Measurements from ENCODE around the gene MBNL1.
"Not testable (repeated sequence)": the region's sequence is repeated elsewhere in the genome, so short reads cannot be mapped to it uniquely, and the experiment has no call there.

Gene MBNL1

DNA sequence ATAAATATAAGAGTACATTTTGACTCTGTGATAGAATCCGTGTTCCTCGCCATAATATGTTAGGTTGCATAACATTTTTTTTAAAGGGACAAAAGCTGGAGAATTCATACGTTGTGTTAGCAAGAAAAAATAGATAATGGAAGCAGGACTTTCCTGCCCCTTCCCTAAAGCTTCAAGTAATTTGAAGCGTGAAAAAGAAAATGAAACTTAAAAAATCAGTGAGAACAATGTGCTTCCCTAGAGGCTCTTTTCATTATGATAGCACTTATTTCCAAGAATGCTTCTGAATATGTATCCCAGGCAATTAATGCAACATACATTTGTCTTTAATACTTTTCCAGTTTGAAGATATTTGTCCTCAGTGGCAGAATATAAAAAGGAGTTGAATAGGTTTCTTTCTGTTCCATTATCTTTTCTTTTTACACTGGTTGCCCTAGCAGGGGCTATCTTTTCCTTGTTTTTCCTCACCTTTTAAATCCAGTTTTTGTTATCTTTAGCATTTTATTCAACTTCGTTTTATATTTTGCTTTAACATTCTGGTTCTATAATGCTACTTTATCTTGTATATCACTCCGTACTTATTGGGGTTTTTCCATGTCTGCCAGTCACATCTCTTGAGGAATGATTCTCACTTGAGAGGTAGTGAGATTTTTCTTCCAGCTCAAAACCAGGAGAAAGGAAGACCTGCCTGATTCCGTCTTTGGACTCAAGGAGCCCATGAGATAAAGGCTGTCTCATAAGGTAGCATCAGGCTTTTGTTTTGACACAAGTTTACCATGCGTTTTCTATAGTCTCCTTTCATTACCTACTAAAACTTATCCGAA lies 113.8 kb downstream of the MBNL1 start:
- DNase-seq: no peak

GRCh38 chr3:152383136-152383606 lies 114.4 kb downstream of the MBNL1 start:
- DNase-seq: no peak

DNA sequence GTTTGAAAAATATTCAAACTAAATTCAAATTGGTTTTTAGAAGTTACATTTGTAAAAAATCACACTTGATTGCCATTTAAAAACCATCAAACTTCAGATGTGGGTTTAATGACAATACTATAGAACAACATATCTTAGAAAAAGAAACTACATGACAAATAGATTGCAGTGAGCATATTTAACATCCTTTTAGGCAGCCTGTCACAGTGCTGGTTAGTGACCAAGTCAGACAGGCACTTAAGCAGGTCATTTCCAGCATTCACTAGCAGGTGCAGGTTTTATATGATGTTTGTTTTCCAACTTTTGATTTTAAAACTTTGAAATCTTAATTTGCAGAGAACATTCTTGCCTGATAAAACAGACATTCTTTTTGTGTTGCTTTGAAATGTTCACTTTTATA lies 115.7 kb downstream of the MBNL1 start:
- no peak for DNase-seq

DNA sequence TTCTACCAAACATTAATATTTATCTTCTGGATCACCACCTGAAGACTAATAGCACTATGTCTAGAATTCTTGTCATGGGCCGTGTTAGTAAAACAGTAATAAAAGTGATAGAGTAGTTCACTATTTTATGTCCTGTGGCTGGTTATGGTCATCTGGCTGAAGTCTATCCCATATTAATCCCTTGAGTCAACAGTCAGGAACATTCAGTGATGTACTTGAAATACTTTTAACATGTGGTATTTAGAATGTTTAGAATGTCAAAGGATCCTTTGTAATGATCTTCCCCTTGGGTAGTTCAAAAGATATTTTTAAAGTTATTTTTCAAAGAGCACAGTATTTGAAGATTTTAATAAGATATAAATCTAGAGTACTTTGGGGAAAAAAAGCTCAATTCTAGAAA lies 117.0 kb downstream of the MBNL1 start:
- DNase-seq: no peak

- no peak for DNase-seq
These were observed 117.5 kb downstream of the MBNL1 start for GRCh38 chr3:152386208-152386607.

- no peak for DNase-seq
These were observed 119.9 kb downstream of the MBNL1 start for GRCh38 chr3:152388631-152389030.

- no peak for DNase-seq
These were observed 120.7 kb downstream of the MBNL1 start for GRCh38 chr3:152389316-152389934.

- DNase-seq: no peak
These were observed 121.9 kb downstream of the MBNL1 start for GRCh38 chr3:152390647-152391046.

DNA sequence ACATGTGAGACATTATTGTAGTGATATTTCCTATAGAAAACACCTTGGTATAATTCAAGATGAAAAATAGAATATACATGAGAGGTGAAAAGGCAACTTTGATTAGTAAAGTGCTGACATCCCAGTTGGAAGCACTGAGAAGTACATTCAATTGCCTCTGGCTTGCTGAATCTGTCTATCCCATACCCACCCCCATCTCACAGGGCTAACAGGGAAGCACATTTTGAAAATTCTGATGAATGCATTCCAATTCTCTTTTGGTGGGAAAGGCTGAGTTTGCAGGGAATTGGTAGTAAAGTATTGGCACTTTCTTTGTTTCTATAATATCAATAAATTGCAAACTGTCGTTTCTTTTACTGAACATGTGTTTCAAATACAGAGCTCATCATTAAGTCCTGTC lies 122.9 kb downstream of the MBNL1 start:
- DNase-seq: no peak

- no peak for DNase-seq
These were observed 123.6 kb downstream of the MBNL1 start for GRCh38 chr3:152392272-152392880.

DNA sequence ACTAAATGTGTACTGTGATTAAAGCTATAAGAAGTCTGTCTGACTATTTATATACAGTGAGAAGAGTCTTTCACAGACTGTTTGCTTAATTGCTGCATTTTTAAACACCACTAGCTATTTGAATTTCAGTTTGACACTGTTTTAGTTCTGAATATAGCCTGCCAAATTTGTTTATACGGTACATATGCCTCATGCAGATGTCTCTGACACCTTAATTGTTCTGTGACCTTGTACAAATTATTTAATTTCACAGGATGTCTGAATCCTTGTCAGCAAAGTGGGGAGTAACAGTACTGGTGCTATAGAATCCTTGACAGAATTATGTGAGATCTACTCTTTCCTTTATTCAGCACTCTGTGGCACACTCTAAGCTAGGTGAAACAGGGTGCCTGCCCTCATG lies 125.5 kb downstream of the MBNL1 start:
- no peak for DNase-seq

GRCh38 chr3:152395764-152396163 lies 127.0 kb downstream of the MBNL1 start:
- no peak for DNase-seq

GRCh38 chr3:152396867-152397266 lies 128.1 kb downstream of the MBNL1 start:
- no peak for DNase-seq

DNA sequence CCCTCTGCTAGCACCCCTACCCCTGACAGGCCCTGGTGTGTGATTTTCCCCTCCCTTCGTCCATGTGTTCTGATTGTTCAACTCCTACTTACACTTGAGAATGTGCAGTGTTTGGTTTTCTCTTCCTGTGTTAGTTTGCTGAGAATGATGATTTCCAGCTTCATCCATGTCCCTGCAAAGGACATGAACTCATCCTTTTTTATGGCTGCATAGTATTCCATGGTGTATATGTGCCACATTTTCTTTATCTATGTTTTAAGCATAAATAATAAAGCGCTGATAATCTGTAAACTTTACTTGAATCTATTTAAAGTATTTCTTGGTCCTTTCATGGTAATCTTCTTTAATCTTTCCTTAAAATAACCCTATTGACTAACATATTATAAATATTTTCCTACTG lies 128.6 kb downstream of the MBNL1 start:
- not testable (repeated sequence) for DNase-seq

DNA sequence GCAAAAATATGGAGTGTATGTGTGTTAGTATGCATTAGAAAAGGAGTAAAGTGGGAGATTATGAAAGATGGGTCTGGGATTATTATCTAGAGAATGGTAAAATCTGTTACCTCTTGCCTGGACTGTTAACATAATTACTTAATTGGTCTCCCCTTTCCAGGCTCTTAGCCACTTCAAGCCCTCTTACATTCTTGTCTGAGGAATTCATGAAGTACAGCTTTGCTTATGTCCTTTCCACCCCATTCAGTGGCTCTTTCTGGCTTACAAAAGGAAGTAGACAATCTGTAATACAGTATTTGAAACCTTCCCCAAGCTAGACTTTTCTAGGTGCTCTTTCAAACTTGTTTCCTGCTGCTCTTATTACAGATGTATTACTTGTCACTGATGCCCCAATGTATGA lies 129.8 kb downstream of the MBNL1 start:
- no peak for DNase-seq

DNA sequence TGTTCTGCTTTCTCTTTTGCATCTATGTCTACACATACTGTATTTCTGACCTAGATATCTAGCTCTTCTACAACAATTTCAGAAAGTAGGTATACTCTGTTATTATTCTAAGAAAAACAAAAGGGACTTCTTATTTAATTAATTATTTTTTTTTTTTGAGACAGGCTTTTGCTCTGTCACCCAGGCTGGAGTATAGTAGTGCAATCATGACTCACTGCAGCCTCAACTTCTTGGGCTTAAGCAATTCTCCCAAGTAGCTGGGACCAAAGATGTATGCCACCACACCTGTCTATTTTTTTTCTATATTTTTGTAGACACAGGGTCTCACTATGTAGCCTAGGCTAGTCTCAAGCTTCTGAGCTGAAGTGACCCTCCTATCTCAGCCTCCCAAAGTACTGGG lies 130.6 kb downstream of the MBNL1 start:
- no peak for DNase-seq

DNA sequence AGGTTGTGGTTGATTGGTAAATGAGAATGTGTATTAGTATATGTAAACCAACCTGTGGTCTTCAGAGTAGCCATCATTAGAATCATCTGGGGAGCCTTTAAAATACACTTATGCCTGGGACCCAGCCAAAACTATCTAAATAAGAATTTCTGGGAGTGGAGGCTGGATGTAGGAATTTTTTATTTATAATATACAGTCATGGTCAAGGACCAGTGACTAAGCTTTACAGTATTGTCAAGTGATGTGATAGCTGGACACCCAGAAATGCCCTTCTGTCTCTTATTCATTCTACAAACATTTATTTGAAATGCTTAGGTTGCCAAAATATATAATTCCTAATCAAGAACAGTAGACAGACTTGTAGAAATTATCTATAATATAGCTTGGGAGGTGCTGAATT lies 132.2 kb downstream of the MBNL1 start:
- no peak for DNase-seq

DNA sequence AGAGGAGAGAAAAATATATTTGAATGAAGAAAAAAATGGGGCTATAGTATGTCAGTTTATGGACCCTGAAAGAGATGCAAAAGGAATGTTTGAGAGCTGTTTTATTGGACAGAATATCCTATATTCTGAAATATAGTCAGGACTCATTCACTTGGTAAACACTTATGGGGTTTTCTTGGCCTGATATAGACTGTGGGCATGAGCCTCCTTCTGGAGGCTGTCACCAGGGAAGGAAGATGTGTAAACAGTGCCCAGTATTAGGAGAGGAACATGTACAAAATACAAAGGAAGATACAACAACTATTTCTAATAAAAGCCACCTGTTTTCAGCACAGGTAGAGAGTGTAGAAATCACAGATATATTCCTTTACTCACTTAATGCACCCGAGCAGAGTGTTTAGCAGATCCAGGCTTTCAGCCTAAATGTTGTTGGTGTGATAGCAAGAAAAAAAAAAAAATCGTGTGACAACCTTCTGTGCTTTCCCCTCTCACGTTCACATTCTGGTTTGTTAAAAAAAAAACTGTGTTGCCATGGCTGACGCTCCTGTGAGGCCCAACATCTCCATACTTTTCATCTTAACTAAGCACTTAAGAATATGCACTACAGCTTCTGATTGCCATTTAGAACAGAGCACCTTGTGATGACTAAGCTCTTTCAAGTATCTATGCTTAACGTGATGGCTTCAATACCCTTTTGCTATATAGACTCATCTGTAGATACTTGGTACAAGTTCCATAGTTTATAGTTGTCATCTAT lies 134.1 kb downstream of the MBNL1 start:
- no peak for DNase-seq

DNA sequence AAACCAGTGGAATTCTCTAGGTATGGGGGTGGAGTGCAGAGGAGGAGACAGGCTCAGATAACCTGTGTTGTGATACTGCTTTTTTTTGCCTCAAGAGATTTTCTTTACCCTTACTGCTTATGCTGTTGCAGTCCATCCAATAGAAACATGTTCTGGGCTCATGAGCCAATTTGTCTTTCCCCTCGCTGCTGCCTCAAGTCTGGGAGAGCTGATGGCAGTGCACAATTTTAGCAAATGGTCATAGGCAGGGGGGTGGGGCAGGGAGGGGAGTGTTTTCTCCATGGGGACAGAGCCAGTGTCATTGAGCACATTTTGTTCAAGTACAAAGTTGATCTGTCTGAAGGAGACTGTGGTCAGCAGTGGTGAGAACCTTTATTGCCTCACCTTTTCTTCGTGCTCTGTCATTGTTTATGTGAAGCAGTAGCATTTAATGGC lies 134.9 kb downstream of the MBNL1 start:
- no peak for DNase-seq

- DNase-seq: no peak
These were observed 136.2 kb downstream of the MBNL1 start for GRCh38 chr3:152404976-152405375.

- no peak for DNase-seq
These were observed 137.4 kb downstream of the MBNL1 start for GRCh38 chr3:152405915-152406802.

- DNase-seq: no peak
These were observed 144.5 kb downstream of the MBNL1 start for GRCh38 chr3:152413240-152413639.
